Adrenal gland (tissue), 12 donors: ENCODE results near the gene UBE2D2. TPM values are rescaled to one million over a fixed set of nuclear protein-coding genes. Genes with fewer than 3 reads are reported as not detected.

Experiments
- DNase-seq, 7 donors: peaks; one replicate each; pipeline ENCODE4 v3.0.0-alpha.2; 2019 to 2020
- H3K27ac ChIP-seq, 5 donors: fragments of 200-600 bp; sonication (generic) in 4 of 5; 1 replicate in 3 of 5; 2 replicates in 2 of 5; pipeline versions ENCODE4 v1.5.1 to v1.8.0; 2016 to 2020; ENCODE audit warnings: mild to moderate bottlenecking in 1 of 5
- H3K27me3 ChIP-seq: fragments of 200-600 bp; 2 replicates; pipeline ENCODE4 v1.8.0; 2021
- H3K36me3 ChIP-seq, 2 donors: fragments of 200-600 bp; replicated peaks in 1 of 2; 1 replicate in 1 of 2; 2 replicates in 1 of 2; pipeline versions ENCODE4 v1.5.1 to v1.8.0; 2018 to 2022
- H3K4me1 ChIP-seq, 2 donors: fragments of 200-600 bp; replicated peaks in 1 of 2; 1 replicate in 1 of 2; 2 replicates in 1 of 2; pipeline versions ENCODE4 v1.5.1 to v1.8.0; 2018 to 2021
- H3K4me3 ChIP-seq, 4 donors: fragments of 200-600 bp; sonication (generic) in 3 of 4; one replicate each; pipeline ENCODE4 v1.5.1; 2016 to 2018
- H3K9me3 ChIP-seq, 3 donors: fragments of 200-600 bp; sonication (generic) in 1 of 3; replicated peaks in 1 of 3; 1 replicate in 2 of 3; 2 replicates in 1 of 3; pipeline versions ENCODE4 v1.5.1 to v1.8.0; 2016 to 2021
- POLR2A ChIP-seq, 2 donors: fragments of 450-650 bp; IDR thresholded peaks; one replicate each; pipeline ENCODE4 v1.6.1; 2017; ENCODE audit warnings: antibody characterized with exemption in 2 of 2, mild to moderate bottlenecking in 2 of 2, moderate library complexity in 1 of 2
- WGBS, 4 donors: extraction: QIAGEN DNeasy Blood & Tissue Kit in 2 of 4; methylation state at CpG; one replicate each; pipeline versions ENCODE4 v1.1.5 to v1.1.7; 2013 to 2017; 5-methylcytosine and 5-hydroxymethylcytosine counted together
- intact Hi-C, 2 donors: fragments of 100-400 bp; cut with DNase I; formaldehyde crosslinking; loops; one replicate each; pipeline versions ENCODE4 v1.14.1 to v1.15.0; 2022 to 2023
- polyA plus RNA-seq, 3 donors: library from polyadenylated mRNA; stranded (reverse); fragments of 200-250 nt in 2 of 3; fragments of 350-450 nt in 1 of 3; fragmentation: Illumina TruSeq in 1 of 3; extraction: RNeasy Lipid Tissue Mini Kit (QIAGEN cat#74804) in 1 of 3; gene quantifications; one replicate each; pipeline ENCODE4 v1.2.3, GENCODE V29; 2013 to 2014
- small RNA-seq, 2 donors: library from RNA; depleted of rRNA; stranded (forward); fragments of <200 nt; gene quantifications; one replicate each; pipeline ENCODE3, GENCODE V24; 2016
- total RNA-seq, 9 donors: library from RNA; depleted of rRNA in 4 of 9; stranded (reverse); fragments of >200 nt in 4 of 9; fragments of 120-200 nt in 1 of 9; fragmentation: NEBNext Ultra II Directional in 1 of 9; extraction: Animal tissue kit (Norgen Biotek cat#: 25700) in 1 of 9; gene quantifications; one replicate each; pipeline versions ENCODE4 v1.1.0 to v1.2.4, GENCODE V29; 2013 to 2023
- TF ChIP-seq, protein P1 (sequence below), 6 experiments: fragments of 450-650 bp in 4 of 6; fragments of 200-600 bp in 2 of 6; sonication (generic) in 1 of 6; IDR thresholded peaks; 1 replicate in 5 of 6; 2 replicates in 1 of 6; pipeline versions ENCODE4 v1.5.1 to v1.8.0; 2016 to 2021; ENCODE audit warnings: antibody characterized with exemption in 6 of 6, mild to moderate bottlenecking in 2 of 6, moderate library complexity in 1 of 6
- donor health status: healthy with polysubstance abuse.
- donor health status: Bipolar disorder and iron deficiency.
- donor health status: DM: yes; HTN: yes; CAD: no.
- donor health status: DM: no; HTN: no; CAD: no.
- donor health status: DM: no; HTN: no; CAD: no.
- donor health status: DM: yes; HTN: yes; CAD: no.

The UBE2D2 gene
- total and polyA plus RNA-seq, 12 donors: 43.5 to 189 (median 84.9) TPM

DNA sequence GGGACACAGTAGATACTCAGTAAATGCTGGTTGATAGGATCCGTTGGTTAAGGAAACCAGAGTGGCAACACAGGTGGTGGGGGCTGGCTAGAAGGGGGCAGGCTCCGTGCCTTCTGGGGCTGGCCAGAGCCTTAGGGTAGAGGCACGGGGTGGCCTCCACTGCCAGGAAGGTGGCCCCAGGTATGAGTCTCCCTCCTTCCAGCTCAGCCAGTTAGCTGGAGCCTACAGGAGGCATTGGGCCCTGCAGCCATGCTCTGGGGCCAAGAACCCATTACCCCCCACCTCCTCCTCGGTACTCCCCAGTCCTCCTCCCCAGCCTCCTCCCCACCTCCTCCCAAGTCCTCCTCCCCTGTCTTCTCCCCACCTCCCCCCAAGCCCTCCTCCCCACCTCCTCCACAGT, 114.7 kb downstream of the UBE2D2 start:
- H3K27ac ChIP-seq: peak overlapping the region in 1 of 5 donors; percentile 18
- peaks cover 0 to 41% of the 10 kb centered on the region in 2 donors for H3K4me1 ChIP-seq
- TF ChIP-seq, protein P1, sequence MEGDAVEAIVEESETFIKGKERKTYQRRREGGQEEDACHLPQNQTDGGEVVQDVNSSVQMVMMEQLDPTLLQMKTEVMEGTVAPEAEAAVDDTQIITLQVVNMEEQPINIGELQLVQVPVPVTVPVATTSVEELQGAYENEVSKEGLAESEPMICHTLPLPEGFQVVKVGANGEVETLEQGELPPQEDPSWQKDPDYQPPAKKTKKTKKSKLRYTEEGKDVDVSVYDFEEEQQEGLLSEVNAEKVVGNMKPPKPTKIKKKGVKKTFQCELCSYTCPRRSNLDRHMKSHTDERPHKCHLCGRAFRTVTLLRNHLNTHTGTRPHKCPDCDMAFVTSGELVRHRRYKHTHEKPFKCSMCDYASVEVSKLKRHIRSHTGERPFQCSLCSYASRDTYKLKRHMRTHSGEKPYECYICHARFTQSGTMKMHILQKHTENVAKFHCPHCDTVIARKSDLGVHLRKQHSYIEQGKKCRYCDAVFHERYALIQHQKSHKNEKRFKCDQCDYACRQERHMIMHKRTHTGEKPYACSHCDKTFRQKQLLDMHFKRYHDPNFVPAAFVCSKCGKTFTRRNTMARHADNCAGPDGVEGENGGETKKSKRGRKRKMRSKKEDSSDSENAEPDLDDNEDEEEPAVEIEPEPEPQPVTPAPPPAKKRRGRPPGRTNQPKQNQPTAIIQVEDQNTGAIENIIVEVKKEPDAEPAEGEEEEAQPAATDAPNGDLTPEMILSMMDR (IDR thresholded peaks at IDR 0.05): no peak
- no peak for TF ChIP-seq POLR2A (IDR thresholded peaks at IDR 0.05)

DNA sequence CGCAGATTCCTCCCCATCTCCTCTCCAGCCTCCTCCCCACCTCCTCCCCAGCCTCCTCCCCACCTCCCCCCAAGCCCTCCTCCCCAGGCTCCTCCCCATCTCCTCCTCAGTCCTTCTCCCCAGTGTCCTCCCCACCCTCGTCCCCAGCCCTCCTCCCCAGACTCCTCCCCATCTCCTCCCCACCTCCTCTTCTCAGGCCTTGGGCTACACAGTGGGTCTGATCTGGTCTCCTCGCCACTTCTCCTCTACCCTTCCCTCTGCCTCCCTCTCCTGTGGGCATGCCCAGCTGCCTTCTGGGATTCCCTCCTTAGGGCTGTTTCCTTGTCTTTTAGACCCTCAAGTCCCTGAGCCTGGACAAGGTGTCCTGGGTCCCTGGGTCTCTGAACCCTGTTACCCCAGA, 115.3 kb downstream of the UBE2D2 start:
- Histone ChIP-seq H3K27ac (peak overlapping the region in 1 of 5 donors; percentile 69), H3K36me3 (peaks cover 0 to 10% of the 10 kb centered on the region in 2 donors), H3K4me1 (peaks cover 0 to 36% of the 10 kb centered on the region in 2 donors), H3K27me3 (no peaks in the 10 kb centered on the region), H3K9me3 (no peaks in the 10 kb centered on the region), H3K4me3 (no peak overlapping the region)
- no peak for DNase-seq
- intact Hi-C loops: loop anchor here in 1 of 2 donors (5.0 kb wide), 1 partner anchor 39 kb away; no protein-coding TSS in a partner anchor
- no peak for TF ChIP-seq POLR2A (IDR thresholded peaks at IDR 0.05)
- 67 to 76% (median 71%) methylated on average over 1 to 3 of the region's 3 CpGs for WGBS, 4 donors

More for the DNA sequence above, 114.7 kb downstream of the UBE2D2 start:
- Histone ChIP-seq H3K27me3 (no peaks in the 10 kb centered on the region), H3K4me3 (no peak overlapping the region), H3K36me3 (peaks cover 0 to 4% of the 10 kb centered on the region in 2 donors), H3K9me3 (no peaks in the 10 kb centered on the region)
- no peak for DNase-seq
- 87 to 100% (median 91%) methylated on average over 3 to 4 of the region's 4 CpGs for WGBS, 4 donors
- intact Hi-C loops: loop anchor here in 1 of 2 donors (5.0 kb wide), 1 partner anchor 39 kb away; no protein-coding TSS in a partner anchor

DNA sequence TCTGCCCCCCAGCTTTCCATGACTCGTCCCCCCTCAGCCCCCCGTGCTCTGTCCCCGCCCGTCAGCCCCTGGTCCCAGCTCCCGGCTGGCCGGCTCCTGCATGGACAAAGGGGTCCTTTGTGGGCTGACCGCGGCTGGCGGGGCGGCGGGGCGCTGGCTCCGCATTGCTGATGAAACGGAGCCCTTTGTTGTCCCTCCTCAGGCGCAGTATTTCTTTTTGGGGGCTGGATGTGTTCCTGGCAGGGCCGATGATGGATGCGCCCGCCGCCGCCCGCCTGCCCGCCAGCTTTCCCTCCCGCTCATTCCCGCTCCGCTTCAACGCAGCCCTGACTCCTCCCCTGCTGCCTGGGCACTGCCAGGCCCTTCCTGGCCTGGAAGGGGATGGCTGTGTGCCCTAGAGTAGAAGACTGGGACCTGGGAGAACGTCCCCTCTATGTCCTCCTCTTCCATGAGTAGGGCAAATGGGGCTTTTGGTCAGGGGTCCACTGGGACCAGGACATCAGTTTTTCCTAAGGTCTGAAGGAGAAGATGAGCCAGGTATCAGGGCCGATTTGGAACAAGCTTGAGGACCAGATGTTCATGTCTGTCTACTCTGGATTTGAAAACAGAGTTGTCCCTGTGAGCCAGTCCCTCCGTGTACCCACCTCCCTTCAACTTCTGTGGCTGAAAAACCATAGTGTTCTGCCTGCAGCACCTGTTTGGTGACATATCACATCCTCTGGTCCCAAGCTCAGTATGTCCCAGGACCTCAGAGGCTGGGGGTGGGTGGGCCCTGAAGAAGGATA, 116.0 kb downstream of the UBE2D2 start:
- Histone ChIP-seq H3K9me3 (no peaks in the 10 kb centered on the region), H3K36me3 (peaks cover 0 to 13% of the 10 kb centered on the region in 2 donors), H3K27me3 (no peaks in the 10 kb centered on the region), H3K4me3 (no peak overlapping the region), H3K4me1 (peaks cover 0 to 32% of the 10 kb centered on the region in 2 donors), H3K27ac (peak overlapping the region in 1 of 5 donors; percentile 69)
- DNase-seq: no peak
- intact Hi-C loops: loop anchor here in 1 of 2 donors (5.0 kb wide), 1 partner anchor 40 kb away; no protein-coding TSS in a partner anchor
- 82 to 88% (median 85%) methylated on average over 28 to 29 of the region's 29 CpGs for WGBS, 4 donors
- no peak for TF ChIP-seq POLR2A (IDR thresholded peaks at IDR 0.05)
- TF ChIP-seq, protein P1 (IDR thresholded peaks at IDR 0.05): no peak

Small RNA genes lying within 50 kb of the gene (small RNA-seq; reads per million reads assigned to genes)
- gene RF00019: 0 reads per million in 2 donors

Other genes starting within 250 kb of the UBE2D2 start
- gene PAIP2, start 219.5 kb upstream of the UBE2D2 start, total RNA-seq: 100 to 1,000 TPM; 127 to 198 (median 148) TPM
- 100 to 1,000 TPM in 1 of 3 donors, 10 to 100 TPM in 2; 75.7 to 318 (median 82.0) TPM for gene PAIP2, start 219.5 kb upstream of the UBE2D2 start, polyA plus RNA-seq
- gene SLC23A1, start 178.0 kb upstream of the UBE2D2 start, total RNA-seq: under 1 TPM in 4 of 9 donors, not detected in 5; 0.06 to 0.46 (median 0.14) TPM
- not detected for gene SLC23A1, start 178.0 kb upstream of the UBE2D2 start, polyA plus RNA-seq
- 1 to 10 TPM in 2 of 9 donors, under 1 TPM in 4, not detected in 3; 0.35 to 1.7 (median 0.89) TPM for gene MZB1, start 171.4 kb upstream of the UBE2D2 start, total RNA-seq
- 1 to 10 TPM in 2 of 3 donors, under 1 TPM in 1; 0.57 to 7.7 (median 4.3) TPM for gene MZB1, start 171.4 kb upstream of the UBE2D2 start, polyA plus RNA-seq
- gene PROB1, start 166.2 kb upstream of the UBE2D2 start, total RNA-seq: 10 to 100 TPM in 4 of 9 donors, 1 to 10 TPM in 5; 4.7 to 24.4 (median 9.8) TPM
- gene PROB1, start 166.2 kb upstream of the UBE2D2 start, polyA plus RNA-seq: 1 to 10 TPM; 3.1 to 4.2 (median 4.0) TPM
- gene SPATA24, start 157.2 kb upstream of the UBE2D2 start, total RNA-seq: 100 to 1,000 TPM in 1 of 9 donors, 10 to 100 TPM in 4, 1 to 10 TPM in 4; 4.6 to 124 (median 10.0) TPM
- 10 to 100 TPM in 2 of 3 donors, 1 to 10 TPM in 1; 9.6 to 21.5 (median 11.7) TPM for gene SPATA24, start 157.2 kb upstream of the UBE2D2 start, polyA plus RNA-seq
- gene DNAJC18, start 121.8 kb upstream of the UBE2D2 start, total RNA-seq: 10 to 100 TPM in 5 of 9 donors, 1 to 10 TPM in 4; 6.5 to 16.2 (median 10.1) TPM
- 1 to 10 TPM; 4.9 to 8.1 (median 5.9) TPM for gene DNAJC18, start 121.8 kb upstream of the UBE2D2 start, polyA plus RNA-seq
- 10 to 100 TPM in 7 of 9 donors, 1 to 10 TPM in 2; 4.6 to 16.2 (median 10.8) TPM for gene ECSCR, start 98.6 kb upstream of the UBE2D2 start, total RNA-seq
- 10 to 100 TPM in 2 of 3 donors, 1 to 10 TPM in 1; 9.8 to 24.8 (median 18.4) TPM for gene ECSCR, start 98.6 kb upstream of the UBE2D2 start, polyA plus RNA-seq
- not detected for gene SMIM33, start 90.3 kb upstream of the UBE2D2 start, total RNA-seq
- not detected for gene SMIM33, start 90.3 kb upstream of the UBE2D2 start, polyA plus RNA-seq
- gene STING1, start 78.6 kb upstream of the UBE2D2 start, total RNA-seq: 10 to 100 TPM; 10.9 to 63.9 (median 38.8) TPM
- 10 to 100 TPM; 21.2 to 33.5 (median 28.2) TPM for gene STING1, start 78.6 kb upstream of the UBE2D2 start, polyA plus RNA-seq
- gene CXXC5, start 87.0 kb downstream of the UBE2D2 start, total RNA-seq: 10 to 100 TPM; 16.2 to 79.3 (median 37.0) TPM
- 10 to 100 TPM; 17.7 to 29.8 (median 27.8) TPM for gene CXXC5, start 87.0 kb downstream of the UBE2D2 start, polyA plus RNA-seq
- gene PSD2, start 234.5 kb downstream of the UBE2D2 start, total RNA-seq: under 1 TPM in 4 of 9 donors, not detected in 5; 0.11 to 0.46 (median 0.37) TPM
- under 1 TPM; 0.13 to 0.24 (median 0.15) TPM for gene PSD2, start 234.5 kb downstream of the UBE2D2 start, polyA plus RNA-seq